G401.6 (cell line): ENCODE data around the gene PSME2.

Source experiments
- FAIRE-seq: peaks from 2 replicates; lab custom pipeline; 2012; peaks lifted over from hg19 to GRCh38; lab: Jason Lieb, UNC

The PSME2 gene

DNA sequence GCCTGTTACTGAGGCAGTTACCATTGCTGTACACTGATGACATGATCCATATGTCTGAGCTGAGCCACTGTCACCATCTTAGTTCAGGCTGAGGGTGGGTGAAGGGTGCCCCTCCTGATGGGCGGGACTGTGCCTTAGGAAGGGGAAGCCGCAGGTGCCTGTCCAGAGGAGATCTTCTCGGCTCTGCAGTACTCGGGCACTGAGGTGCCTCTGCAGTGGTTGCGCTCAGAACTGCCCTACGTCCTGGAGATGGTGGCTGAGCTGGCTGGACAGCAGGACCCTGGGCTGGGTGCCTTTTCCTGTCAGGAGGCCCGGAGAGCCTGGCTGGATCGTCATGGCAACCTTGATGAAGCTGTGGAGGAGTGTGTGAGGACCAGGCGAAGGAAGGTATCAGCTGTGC is 4.6 kb upstream of the PSME2 start:
- no peak for FAIRE-seq

DNA sequence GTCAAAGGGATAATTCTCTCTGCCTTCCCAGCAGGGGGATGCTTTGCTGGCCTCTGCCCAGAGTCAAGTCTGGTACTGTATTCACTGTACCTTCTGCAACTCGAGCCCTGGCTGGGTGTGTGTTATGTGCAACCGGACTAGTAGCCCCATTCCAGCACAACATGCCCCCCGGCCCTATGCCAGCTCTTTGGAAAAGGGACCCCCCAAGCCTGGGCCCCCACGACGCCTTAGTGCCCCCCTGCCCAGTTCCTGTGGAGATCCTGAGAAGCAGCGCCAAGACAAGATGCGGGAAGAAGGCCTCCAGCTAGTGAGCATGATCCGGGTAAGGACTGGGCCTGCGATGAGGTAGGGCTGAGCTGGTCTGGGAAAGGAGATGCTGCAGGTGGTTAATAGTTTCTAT is 4.2 kb upstream of the PSME2 start:
- no peak for FAIRE-seq

DNA sequence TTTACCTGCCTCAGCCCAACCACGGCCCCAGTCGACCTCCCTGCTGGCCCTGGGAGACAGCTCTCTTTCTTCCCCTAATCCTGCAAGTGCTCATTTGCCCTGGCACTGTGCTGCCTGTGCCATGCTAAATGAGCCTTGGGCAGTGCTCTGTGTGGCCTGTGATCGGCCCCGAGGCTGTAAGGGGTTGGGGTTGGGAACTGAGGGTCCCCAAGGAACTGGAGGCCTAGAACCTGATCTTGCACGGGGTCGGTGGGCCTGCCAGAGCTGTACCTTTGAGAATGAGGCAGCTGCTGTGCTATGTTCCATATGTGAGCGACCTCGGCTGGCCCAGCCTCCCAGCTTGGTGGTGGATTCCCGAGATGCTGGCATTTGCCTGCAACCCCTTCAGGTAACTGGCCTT is 3.7 kb upstream of the PSME2 start:
- FAIRE-seq: no peak

DNA sequence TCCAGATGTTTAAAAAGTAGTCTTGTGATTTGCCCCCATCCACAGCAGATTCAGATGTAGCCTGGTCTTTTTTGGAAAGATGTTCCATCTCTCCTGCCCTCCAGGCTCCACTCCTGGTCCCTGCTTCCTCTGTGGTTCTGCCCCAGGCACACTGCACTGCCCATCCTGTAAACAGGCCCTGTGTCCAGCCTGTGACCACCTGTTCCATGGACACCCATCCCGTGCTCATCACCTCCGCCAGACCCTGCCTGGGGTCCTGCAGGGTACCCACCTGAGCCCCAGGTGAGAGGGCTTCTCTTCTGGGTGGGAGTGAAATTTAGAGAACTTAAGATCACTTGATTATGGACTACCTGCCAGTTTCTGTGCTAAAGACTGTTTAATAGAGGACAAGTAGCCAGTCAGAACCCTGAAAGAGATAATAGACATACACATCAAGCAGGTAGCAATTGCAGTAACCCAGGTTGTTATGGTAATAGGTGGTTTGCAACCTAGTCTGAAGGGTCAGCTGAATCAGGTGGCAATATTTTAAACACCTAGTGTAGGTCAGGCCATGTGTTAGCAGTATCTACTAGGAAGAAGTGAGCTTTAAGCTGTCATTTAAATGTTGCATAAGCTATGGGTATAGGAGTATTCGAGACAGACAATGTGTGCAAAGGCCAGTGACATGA is 3.0 kb upstream of the PSME2 start:
- FAIRE-seq: no peak

DNA sequence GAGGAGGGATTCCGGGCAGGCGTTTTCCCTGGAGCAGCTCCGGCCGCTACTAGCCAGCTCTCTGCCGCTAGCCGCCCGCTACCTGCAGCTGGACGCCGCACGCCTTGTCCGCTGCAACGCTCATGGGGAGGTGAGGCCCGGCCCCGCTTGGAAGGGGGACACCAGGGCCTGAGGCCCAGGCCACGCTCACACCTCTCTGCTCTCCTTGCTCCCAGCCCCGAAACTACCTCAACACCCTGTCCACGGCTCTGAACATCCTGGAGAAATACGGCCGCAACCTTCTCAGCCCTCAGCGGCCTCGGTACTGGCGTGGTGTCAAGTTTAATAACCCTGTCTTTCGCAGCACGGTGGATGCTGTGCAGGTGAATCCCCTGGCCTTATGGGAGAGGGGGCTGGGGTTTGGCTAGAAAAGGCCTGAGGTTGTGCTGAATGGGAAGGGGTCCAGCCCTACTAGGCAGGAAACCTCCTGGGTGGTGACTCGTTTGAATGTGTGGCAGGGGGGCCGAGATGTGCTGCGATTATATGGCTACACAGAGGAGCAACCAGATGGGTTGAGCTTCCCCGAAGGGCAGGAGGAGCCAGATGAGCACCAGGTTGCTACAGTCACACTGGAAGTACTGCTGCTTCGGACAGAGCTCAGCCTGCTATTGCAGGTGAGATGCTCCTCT is 1.5 kb upstream of the PSME2 start:
- no peak for FAIRE-seq

DNA sequence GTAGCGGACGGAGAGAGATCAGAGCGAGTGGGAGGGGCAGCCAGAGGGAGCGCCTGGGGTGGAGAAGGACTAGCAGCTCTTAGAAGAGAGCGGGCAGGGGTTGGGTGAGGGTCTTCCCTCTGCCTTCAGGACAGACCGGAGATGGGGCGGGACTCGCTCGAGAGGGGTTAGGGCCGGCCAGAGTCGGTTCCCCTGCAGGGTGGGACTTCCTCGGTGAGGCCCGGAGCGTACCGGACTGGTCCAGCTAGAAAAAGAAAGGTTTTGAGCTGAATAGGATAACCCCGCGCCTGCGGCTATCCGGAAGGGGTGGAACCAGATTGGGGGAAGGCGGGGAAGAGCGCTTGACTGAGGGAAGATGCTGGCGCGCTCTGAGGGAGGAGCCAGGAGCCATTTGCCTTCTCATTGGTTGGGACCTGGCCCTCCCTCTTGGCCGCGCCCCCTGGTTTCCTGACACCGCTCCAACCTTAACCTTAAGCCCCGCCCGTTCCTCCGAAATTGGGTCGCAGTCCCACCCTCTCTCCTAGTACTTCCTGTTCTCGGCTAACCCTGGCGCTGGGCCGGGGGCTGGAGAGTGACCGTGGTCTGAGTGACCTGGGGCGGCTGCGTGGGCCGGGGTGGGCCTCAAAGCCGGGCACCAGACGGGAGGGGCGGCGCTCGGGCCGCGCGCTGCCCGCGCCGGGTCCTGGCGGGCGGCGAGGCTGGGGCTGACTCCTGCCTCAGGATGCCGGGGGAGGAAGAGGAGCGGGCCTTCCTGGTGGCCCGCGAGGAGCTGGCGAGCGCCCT is 759 bp upstream of the PSME2 start, which contains the start of gene RNF31:
Gene RNF31 (plus strand): TSS at position 521 of the 783 bp plus-strand sequence. CDS start 201 bp downstream, at position 722.
- FAIRE-seq: peak; percentile 98

DNA sequence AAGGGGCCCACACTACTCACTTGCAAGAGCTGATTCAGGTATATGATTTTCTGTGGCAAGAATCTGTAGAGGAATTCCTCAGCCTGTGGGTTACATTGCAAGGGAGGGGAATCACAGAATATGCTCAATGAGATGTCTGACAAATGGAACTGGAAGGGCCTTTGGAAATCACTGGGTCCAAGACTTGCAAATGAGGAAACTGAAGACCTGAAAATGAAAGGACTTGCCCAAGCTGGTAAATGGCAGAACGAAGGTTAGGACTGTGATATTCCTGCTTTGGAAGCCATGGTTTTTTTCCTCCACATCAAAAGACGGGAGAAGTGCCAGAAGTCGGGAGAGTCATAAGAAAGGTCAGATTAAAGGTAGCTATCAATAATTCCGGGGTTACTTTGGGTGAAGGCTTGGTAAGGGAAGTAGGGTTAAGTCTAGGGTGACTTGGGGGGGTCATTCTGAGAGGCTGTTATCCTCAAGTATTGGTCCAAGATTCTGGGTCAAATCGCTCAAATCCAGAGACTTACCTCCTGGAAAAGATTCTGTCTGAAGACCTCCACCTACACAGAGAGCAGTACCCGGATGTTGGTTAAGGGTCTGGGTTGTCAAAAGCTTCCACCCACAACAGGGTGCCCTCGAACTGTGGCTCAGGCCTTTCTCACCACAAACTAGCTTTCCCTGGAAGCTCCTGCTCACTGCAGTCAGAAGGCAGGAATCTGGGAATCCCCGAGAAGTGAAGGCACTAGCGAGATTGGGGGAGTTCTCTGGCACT is 539 bp downstream of the PSME2 start:
- FAIRE-seq: no peak

DNA sequence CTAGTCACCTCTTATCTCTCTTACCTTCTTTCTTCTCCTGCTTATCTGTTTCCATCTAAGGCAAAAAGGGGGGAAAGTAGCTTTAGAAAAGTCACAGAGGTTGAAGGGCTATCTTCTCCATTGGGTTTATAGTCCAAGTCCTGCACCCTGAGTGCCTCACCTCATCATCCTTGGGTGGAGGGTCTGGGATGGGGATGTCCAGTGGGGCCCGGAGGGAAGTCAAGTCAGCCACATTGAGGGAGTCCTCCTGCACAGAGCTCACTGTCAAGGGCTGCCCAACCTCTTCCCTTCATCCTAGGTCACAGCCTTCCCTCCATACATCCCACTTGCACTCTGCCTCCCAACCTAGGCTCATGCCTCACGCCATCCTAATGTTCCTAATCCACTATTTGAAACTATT is 1.2 kb downstream of the PSME2 start:
- no peak for FAIRE-seq

DNA sequence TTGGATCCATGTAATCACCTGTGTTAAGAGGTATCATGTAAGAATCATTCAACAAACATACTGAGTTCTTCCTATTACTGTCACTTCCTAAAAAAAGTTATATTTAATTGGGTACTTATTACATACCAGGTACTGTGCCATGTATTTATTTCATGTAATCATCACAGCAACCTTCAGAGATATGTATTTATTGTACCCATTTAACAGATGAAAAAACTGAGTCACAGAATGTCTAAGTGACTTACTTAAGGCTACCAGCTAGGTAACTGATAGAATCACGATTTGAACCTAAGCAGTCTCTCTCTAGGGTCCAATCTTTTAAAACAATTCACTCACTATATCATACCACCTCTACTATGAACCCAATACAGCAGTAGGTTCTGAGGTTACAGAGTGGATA is 2.0 kb downstream of the PSME2 start:
- FAIRE-seq: no peak

DNA sequence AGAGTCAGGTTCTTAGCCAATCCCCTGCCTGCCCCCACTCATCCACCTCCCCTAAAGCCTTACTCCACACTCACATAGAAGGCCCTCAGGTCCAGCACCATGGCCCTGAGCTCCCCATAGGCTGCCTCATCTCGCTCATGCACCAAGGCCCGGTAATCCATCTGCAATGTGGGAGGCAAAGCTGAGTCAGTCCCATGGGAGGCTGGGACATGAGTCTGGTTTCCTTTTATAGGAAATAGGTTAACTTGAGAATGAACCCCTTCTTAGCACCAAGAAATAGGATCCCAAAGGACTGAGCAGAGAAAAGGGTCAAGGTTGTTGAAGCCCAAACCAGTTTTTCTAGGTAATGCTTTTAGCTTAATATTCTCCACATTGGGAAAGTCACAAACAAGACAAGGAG is 2.9 kb downstream of the PSME2 start:
- no peak for FAIRE-seq

DNA sequence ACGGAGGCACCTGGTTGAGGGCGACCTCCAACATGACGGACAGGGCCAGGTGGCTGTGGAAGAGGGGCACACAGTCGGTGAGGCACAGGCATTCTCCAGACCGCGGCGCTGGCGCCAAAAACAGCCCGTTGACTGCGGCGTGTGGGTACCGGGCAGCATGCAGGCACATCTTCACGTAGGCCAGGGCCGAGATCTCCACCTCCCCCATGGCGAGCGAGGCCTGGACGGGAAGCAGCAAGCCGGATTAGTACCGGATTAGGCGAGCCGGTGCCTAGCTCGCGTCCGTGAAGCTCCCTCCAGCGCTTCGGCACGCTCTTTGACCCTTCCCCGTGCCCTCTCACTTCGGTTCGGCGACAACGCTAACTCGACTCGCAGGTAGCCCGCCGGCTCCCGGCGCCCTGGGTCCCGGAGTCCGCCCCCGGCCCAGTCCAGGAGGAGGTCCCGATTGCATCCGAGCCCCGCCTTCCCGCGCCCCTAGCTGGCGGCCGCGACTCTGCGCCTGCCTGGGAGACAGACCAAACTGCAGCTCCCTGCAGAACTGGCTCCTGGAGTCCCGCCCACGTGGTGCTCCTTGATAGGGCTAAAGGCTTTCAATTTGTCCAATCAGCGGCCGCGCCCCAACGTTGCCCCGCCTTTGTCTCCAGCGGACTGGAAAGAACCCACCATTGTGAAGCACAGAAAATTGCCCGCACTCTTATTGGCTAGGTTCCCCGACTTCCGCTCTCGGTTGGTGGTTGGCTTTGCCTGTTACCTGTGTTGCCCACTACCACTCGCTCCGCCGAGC is 5.1 kb downstream of the PSME2 start, which contains the start of gene EMC9:
Gene EMC9 (minus strand): TSS at position 495 of the 784 bp plus-strand sequence. CDS start 287 bp downstream, at position 208.
- FAIRE-seq: peak; percentile 97

DNA sequence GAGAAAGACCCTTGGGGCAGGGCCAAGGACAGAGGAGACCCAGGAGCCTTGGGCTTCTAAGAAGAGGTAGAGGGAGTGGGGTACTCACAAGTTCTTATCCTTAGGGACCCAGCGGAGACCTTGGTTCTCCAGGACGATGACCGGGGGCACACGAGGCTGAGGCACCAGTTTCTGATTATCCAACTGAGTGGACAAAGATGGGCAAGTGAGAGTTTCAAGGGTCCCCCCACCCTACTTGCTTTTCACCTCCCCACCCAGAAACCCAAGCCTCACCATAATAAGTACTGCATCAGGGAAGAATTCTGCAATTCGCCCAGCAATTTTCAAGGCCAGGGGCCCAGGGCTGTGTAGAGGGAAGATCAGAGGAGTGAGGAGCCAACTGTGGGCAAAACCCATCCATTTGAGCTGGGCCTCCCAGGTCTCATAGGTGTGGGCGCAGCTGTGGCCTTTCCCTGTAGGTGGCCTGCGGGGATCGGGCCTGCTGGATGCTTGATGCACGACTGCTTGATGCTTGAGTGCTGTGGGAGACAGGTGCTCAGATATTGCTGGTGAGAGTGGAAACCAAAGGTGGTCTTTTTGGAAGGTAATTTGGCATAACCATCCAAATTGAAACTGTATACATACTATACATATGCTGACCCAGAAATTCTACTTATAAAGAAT is 7.0 kb downstream of the PSME2 start:
- FAIRE-seq: no peak

DNA sequence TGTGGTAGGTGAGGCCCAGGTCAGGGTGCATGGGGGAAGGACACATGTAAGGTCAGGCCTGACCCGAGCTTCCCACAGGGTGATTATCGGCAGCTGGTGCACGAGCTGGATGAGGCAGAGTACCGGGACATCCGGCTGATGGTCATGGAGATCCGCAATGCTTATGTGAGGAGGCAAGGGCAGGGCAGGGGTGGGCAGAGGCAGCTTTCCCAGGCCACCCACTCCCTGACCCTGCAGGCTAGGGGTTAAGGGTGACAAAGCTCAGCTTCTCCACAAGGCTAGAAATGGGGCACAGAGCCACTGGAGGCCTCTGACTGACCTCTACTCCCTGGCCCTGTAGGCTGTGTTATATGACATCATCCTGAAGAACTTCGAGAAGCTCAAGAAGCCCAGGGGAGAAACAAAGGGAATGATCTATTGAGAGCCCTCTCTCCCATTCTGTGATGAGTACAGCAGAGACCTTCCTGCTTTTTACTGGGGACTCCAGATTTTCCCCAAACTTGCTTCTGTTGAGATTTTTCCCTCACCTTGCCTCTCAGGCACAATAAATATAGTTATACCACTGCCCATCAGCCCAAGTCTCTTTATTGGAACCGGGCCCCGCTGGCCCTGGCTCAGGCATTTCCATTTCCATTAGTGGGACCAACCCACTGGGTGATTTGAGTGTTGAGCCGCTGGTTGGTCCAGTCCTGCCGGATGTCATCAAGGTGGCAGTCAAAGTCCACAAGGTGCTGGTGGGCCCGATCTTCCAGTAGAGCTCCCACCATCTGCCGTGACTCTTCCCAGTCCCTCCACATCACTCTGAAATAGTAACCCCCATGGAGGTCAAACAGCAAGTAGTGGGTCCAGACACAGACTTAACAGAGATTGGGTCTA is 7.8 kb downstream of the PSME2 start:
- FAIRE-seq: no peak

DNA sequence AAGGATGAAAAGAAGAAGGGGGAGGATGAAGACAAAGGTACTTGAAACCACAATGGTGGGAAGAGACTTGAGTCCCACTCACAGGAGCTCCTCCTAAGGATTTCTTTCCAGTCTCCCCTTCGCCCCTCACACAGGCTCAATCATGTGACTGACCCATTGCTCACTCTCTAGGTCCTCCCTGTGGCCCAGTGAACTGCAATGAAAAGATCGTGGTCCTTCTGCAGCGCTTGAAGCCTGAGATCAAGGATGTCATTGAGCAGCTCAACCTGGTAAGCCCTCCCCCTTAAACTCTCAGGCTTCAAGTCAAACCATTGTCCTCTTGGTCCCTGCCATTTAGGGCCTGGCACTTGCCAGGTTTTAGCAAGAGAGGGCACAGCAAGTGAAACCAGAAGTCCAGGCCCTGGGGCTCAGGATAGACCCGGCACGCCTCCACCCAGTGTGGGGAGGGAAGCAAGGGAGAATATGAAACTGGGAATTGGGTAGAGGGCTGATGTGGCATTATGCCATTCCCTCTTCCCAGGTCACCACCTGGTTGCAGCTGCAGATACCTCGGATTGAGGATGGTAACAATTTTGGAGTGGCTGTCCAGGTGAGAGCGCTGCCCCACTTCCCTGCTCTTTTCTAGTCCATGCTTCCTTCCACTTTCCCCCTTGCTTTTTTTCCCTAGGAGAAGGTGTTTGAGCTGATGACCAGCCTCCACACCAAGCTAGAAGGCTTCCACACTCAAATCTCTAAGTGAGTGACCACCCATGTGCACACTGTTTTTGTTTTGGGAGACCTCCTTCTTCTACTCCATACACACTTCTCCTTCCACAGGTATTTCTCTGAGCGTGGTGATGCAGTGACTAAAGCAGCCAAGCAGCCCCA is 8.6 kb downstream of the PSME2 start:
- no peak for FAIRE-seq

DNA sequence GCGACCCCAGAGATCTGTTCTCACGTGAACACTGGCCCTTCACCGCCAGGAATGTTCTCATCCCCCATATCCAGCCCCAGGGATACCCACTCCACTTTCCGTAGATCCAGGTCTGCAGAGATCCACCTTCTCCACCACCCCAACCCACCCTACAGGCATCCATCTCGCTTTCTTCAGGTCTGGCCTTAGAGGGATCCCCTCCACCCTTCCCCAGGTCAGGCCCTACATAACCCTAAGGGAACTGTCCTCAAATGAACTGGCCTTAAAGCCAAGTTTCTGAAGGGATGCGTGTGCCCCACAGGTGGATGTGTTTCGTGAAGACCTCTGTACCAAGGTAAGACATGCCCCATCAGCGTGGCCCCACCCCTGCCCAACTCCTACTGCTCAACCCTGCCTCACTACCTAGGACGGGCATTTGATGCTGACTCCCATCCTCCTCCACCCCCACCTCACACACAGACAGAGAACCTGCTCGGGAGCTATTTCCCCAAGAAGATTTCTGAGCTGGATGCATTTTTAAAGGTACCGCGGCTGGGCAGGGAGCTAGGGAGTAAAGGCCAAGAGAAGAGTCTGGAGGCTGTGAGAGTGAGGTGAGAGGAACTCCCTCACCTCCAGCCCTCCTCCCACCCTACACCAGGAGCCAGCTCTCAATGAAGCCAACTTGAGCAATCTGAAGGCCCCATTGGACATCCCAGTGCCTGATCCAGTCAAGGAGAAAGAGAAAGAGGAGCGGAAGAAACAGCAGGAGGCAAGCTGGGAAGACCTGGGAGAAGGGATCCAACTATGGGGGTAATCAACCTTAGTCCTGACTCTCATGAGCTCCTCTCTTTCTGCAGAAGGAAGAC is 9.5 kb downstream of the PSME2 start:
- FAIRE-seq: no peak

DNA sequence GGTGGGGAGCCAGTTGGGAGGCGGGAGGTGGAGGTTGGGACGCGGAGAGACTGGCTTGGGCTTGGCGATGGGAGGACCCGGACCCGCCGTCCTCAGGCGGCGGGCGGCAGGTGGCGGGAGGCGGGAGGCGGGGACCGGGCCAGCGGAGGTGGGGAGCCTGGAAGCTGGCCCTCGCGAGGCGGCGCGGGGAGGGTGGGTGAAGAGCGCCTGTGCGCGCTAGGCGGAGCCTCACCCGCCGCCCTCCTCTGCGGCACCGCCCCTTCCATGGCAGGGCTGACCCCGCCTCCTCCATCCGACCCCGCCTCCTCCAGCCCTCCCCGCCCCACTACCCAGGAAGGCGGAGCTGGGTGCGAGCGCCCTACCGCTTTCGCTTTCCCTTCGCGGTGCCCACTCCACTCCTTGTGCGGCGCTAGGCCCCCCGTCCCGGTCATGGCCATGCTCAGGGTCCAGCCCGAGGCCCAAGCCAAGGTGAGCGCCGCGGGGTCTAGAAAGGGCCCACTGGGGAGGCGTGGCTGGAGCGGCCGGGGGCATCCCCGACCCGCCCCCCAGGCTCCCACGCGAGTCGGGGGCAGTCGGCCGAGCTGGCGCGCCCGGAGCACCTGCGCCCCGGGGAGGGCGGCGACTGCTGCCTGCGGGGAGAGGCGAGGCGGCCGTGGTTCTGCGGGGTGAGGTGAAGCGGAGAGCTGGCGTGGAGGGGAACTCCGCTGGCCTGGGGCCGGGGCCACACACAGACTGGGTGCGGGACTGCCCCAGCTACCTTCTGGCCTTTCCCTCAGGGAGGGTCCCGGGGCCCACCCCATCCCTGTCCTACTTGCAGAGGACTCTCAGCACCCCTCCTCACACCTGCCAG is 10.4 kb downstream of the PSME2 start, which contains the start of gene PSME1:
Gene PSME1 (plus strand): TSS at position 361 of the 850 bp plus-strand sequence. CDS start 69 bp downstream, at position 430.
- FAIRE-seq: peak; percentile 66

DNA sequence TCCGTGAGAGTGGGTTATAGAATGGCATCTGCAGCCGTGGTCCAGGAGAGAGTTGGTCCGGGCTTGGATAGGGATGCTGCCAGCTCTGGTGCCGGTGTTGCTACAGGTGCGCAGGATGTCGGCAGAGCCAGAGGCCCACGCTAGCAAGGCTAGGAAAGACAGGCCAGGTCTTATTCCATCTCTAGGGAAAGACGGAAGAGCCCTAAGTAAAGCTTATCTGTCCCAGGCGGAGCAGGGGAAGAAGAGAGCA is 10.9 kb downstream of the PSME2 start:
- no peak for FAIRE-seq
